Stimulated activated CD4-positive, alpha-beta T cell treated with anti-CD3 and anti-CD28 coated beads, Interleukin-4, amount 100 ng/mL, for 1 hour (primary cell): ENCODE results near the gene TPM1.

Experiments used
- DNase-seq: peaks from one replicate; pipeline ENCODE4 v3.0.0-alpha.2; 2020

Gene TPM1

DNA sequence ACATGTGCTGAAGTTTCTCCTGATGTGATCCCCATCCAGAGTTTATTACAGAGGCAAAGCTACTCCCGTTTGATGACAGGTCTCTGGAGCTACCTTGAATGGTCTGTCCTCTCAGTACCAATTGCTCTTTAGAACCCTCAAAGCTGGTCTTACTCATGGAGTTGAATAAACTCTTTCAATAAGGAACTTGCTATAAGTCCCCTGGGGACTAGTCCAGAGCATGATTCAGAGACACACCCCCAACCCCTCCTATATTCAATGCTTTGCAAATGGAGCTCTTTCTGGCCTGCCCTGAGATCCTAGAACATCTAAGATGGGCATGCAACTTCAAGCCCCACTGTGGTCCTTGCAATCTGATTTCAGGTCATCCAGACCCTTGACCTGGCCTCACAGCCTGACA is 23.9 kb upstream of the TPM1 start:
- no peak for DNase-seq

DNA sequence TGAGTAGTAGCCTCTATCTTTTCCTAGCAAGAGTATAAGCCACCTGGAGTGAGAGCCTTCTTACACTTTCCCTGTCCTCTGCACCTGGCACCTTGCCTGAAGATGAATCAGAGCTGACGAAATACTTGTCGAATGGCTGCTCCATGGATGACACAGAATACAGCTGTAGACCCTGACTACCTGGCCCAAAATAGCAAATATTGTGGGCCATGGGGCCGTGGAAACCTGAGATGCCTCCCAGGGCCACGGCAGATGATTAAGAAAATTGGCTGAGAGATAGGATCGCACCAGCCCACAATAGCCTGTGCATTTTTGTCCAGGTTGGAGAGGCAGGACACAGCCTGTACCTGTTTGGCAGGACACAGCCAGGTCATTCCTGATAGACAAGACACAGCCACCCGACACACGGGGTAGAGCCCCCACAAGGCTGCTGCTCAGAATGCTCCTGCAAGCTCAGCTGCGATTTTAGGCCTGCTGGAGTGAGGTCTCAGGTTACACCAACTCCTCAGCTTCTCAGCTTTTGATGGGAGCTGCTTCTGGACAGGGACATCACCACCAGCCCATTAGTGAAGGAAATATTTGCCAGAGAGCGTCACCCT is 22.9 kb upstream of the TPM1 start:
- no peak for DNase-seq

DNA sequence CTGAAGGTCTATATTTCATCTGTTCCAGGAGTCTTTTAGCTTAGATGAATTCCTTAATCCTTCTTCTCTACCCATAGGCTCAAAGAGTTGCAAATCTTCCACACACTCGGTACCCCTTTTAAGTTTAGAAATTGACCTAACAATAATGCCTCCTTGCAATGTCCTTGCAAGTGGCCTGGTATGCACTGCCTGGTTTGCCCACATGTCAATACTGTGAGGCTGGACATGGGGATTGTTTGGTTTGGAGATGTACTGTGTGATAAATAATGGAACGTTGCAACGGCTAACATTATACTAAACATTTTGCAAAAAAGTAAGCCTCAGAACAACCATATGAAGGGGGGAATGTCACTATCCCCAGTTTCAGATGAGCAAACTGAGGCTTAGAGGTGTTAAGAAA is 22.4 kb upstream of the TPM1 start:
- DNase-seq = no peak

DNA sequence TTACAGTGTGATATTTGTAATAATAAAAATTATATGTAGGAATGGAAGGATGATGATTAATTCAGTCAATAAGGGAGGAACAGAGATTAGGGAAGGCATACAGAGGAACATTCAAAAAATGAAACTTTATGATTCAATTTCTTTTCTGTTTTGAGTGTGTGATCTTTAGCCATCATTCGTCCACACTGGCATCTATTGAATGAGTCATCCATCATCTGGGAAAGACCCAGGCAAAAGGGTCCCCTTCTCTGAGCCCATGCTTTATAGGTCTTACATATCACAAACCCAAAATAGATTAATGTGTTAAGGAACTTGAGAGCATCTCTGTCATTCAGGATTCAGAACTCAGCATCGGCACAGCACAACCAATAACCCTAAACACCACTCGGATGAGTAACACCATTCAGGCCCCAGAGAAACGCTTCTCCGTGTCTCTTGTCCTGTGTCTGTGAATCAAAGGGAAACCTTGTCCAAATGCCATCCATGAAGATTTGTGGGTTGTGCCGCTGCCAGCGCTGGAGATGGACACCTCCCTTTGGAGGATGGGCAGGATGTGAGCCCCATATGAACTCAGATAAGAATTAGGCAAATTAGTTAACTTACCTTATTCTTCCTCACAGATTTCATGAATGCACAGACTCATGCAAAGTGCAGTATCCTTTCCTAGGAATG is 21.7 kb upstream of the TPM1 start:
- DNase-seq = no peak

DNA sequence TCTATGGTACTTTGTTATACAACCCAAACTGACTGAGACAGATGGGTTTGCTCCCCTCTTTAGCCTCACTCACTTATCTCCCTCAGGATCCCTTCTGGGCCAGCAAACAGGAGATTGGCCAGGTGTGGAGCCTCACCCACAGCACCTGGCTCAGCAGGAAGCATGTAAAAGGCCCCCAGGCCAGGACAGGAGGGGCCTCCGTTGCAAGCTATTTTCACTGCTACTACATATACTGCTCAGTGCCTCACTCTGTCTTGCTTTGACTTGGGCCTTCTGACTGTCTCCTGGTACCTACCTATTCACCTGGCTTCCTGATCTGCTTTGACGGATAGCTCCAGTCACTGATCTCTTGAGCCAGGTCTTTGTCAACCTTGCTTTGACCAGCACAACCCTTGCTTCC is 20.4 kb upstream of the TPM1 start:
- no peak for DNase-seq

DNA sequence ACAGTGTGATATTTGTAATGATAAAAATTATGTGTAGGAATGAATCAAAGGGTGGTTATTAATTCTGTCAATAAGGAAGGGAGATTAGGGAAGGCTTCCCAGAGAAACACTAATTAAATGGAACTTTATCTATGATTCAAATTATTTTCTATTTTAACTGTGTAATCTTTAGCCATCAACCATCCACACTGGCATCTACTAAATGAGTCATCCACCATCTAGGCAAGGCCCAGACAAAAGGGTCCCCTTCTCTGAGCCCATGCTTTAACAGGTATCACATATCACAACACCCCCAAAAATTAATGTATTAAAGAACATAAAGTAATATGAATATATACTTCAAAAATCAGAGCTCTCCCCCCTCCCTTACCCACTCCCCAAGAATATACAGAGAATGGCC is 19.9 kb upstream of the TPM1 start:
- no peak for DNase-seq

DNA sequence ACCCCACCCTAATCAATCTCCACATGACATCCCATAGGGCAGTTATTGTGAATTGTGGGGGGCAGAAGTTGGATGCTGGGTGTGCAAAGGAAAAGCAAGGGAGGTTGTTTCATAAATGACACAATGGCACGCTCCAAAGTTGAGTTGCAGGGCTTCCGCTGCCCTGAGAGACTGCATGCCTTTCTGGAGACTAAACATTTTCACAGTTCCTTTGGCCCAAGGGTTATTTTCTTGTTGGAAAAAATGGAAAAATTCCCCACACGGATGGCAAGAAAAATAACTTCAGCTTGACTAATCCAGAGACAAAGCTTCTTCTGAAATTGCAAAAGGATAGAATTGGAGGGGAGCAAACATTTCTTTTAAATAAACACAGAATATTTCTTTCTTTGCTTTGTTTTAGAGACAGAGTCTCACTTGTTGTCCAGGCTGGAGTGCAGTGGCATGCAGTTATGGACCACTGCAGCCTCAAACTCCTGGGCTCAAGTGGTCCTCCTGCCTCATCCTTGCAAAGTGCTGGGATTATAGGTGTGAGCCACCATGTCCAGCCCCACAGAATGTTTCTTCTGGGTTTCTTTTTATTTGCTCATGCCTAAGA is 19.1 kb upstream of the TPM1 start:
- DNase-seq = no peak

DNA sequence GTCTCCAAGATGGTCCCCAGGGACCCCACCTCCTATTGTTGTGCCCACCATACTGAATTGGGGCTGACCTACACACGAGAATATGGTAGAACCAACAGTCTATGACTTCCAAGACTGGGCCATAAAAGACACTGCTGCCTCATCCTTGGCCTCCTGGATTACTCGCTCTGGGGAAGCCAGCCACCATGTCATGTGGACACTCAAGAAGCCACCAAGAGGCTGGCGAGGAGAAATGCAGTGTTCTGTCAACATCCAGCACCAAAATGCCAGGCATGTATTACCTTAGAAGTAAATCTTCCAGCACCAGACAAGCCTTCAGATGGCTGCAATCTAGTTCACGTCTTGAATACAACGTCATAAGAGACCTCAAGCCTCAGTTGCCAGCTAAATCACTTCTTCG is 17.1 kb upstream of the TPM1 start:
- DNase-seq = no peak

DNA sequence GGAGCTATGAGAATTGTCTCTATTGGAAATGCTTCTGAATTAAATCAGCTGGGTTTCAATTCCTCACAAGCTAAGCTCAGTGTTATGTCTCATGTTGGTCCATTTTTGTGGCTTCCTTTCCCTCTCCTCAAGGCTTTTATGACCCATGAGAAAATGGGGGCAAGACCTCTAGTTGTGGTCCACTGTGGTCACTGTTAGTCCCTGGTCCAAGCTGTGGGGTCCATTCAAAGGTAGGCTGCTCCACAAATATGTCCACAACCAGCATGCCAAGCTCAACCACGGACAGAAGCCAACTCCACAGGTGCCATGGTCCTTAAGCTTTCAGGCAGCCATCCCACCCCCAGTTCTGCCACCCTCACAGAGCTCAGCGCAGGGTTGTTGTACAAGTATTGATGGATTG is 14.9 kb upstream of the TPM1 start:
- no peak for DNase-seq

DNA sequence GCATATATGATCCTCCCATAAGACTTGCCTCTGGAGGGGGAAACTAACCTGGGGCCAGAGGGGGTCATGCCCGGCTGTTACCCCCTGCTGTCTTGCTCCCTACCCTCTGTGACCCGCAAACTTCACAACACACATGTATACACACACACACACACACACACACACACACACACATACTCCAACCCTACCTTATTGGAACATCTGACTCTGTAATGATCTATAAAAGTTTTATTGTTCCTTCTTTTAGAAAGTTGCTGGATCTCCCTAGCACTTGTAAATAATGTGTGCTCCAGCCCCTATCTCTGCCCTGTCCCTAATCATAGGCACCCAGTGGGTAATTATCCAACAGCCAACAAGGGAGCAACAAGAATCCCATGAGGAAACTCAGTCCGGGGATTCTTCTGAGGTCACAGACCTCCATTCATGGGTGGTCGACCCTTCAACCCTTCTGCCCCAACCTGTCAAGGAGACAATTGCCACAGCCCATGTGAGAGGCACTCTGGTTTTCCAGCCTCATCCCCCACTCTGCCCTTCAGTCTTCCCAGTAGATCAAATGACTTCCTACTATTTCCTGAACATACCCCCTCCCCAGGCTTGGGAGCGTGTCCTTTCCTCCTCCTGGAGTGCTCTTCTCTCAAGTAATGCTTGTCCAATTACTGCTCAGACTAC is 14.0 kb upstream of the TPM1 start:
- DNase-seq = no peak

DNA sequence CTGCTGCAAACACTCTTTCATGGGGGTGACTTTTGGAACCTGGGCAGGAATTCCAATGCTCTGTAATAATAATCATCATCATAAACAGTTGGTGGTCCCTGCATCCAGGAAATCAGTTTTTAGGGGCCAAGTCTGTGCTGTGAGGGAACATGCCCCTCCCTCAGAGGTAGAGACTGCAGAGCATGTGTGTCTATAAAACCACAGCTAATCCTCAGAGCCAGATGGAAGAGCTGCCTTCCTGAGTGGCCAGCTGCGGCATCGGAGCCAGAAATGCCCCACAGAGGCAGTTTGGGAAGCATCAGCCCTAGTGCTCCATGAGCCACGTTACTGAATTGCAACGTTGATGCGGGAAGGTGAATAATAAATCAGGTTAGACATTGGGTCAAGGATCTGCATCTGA is 12.9 kb upstream of the TPM1 start:
- no peak for DNase-seq

DNA sequence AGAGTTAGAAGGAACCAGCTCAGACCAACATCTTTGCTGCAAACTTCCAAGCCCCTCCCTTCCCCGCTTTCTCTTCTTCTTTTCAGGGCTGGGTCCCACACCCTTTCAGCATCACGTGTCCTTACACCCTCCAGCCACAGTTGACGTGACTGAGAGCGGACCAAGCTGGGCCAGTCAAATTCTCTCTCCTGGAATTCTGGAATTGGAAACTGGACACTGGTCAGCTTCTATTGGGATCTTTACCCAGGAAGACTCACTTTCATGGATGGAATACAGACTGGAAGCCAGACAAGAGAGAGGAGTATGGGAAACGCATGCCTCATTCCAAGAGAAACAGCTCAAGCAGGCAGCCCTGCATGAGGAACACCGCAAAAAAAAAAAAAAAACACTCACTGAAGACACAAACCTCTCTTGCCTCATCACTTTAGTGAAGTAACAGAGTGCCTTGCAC is 12.4 kb upstream of the TPM1 start:
- DNase-seq = no peak

DNA sequence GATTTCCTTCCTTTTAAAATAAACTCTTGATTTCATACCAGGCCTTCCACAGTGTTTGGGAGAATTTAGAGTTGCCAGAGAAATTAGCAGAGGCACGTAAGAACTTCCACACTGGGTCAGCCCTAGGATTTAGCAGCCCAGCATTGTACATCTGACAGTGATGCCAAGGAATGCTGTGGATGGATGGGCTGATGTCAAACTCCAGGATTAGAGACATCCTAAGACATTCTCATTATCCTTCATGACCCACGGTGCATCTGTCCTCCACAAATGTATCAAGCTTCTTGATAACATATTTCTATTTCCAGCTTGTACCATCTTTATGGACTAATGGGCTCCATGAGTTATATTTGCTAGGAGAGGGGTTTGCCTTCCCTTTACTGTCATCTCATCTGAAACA is 8.0 kb upstream of the TPM1 start:
- no peak for DNase-seq

DNA sequence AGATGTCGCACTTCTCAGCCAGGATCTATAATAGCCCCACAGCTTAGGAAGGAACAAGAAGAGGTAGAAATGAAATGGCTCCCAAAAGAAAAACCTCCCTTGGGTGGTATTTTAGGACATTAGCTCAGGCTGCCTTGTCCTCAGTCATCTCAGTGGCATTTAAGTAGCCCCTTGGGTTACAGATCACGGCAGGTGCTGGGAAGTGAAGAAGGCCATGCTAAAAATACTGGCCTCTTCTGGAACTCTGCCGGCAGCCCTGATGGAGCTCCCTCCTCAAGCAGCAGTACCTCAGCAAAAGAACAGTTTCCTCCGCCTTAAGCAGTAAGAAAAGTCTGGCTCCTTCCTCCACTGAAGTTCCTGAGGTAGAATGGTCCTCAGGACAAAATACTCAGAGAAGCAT is 7.3 kb upstream of the TPM1 start:
- no peak for DNase-seq

DNA sequence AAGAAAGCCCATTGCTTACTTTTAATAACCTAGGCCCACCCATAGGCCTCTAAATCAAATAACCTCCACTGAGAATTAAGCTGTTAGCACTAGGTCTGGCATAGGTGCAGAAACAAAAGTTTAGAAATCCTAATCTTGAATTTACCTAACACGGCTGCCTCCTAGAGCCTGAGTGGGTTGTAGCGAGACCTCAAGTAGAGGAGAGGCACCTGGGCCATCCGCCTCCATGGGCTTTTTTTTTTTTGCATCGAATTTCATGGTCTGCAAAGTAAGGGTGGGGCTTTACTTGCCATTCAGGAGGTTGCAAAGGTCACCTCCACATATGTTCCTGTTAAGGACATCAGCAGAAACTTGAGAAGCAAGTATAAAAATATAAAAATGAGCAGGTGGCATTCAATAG is 6.6 kb upstream of the TPM1 start:
- no peak for DNase-seq

DNA sequence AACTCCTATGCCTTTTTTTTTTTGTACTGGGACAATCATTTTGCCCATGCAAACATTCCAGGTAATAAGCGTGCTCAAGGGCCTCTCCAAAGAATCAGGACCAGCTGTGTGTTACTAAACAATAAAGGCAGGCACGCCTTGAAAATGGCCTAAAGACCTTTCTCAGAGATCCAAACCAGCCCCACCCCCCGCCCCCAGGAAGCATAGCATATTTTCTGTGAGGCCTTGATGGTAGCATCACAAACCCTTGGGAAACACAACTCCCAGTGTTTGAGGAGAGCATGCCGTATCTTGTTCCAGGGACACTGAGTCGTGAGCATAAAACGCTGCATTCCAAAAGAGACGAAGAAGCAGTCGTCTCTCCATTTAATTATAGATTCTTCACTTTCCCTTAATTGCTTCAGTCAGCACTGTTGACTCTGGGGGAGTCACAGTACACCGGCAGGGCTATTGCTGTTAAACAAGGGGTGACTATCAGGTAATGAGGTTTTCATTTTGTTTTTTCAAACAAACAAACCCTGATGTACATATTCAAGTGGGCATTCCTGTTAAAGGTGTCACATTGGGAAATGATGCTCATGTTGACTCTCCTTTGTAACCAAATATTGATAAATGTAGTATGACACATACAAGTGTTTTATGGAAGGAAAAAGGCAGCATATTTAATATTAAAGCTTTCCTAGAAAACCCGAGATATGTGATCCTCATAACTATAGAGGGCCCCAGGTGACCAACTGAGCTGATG is 4.4 kb upstream of the TPM1 start:
- no peak for DNase-seq

DNA sequence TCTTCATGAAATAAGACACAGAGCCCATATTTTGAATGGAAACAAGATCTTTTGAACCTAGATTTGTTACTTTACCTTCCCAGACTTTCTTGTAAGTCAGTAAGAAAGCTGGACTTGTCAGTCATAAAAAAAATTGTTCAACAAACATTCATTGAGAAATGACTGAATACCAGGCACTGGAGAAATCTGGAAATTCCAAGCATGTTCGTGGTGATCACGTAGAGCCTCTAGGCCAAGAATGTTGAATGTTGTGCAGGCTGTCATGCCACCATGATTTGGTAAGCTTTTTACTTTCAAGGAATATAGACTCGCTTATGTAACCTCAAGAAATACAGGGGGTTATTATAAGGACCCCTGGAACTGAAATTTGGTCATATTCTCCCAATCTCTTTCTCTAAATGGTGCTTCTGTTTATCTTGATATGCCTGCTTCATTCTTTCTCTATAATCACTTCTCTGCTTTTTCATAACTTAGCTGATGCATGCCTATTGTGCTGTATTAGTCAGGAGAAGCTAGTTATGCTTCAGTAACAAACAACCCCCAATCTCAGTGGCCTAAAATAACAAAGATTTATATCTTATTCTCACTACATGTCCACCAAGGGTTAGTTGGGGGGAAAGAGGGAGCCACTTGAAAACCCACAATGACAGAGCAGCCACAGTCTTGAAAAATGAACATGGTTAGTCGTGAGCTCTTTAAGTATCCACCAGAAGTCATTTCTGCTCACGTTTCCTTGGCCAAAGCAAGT is 3.4 kb upstream of the TPM1 start:
- no peak for DNase-seq

DNA sequence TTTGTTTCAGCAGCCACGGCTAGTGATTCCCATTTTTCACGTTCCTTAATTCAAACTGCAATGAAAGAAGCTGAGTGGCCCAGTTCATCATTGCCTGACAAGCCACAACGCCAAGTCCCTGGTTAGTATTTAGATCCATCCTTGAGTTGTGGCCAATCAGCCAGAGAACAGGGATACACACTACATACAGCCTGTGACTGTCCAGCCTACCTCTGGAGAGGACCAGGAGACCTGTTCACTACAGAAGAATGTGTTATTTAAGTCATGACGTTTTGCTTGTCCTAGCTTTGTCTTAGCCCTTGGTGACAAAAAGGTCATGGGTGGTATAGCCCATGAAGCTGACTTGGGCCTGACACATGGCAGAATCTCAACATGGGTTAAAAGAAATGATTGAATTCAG is 2.7 kb upstream of the TPM1 start:
- no peak for DNase-seq

DNA sequence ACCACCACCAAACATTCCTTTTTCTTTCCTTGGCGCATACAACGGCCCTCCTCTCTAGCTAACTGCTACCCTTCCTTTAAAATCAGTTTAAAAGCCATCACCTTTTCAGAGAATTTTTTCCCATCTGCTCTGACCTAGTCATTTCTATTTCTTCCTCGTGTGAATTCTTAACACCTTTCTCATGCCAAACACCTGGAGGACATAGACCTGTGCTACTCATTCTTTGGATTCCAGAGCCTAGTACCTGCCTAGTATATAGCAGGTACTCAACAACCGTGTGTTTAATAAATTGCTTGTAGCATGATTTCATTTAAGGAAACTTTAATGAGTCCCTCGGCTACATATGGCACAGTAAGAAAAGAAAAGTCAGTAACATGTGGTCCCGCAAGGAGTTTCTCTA is 2.0 kb upstream of the TPM1 start:
- no peak for DNase-seq

DNA sequence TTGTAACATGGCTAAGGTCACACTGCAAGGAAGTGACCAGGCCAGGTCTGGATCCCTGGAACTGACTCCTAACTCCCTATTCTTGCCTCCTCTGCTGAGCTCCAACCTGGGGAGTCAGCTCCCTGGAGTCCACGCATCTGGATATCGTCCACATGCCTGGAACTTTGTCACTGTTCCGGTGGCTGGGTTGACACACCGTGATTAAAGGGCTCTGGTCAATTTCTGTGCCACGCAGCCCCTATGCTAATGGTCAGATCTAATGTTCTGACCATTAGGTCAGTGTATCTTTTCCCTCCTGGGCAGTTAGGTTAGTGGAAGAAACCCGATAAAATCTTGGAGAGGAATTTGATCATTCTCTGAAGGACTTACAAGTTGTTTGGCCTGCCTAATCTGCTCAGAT is 1.6 kb upstream of the TPM1 start:
- DNase-seq = no peak

DNA sequence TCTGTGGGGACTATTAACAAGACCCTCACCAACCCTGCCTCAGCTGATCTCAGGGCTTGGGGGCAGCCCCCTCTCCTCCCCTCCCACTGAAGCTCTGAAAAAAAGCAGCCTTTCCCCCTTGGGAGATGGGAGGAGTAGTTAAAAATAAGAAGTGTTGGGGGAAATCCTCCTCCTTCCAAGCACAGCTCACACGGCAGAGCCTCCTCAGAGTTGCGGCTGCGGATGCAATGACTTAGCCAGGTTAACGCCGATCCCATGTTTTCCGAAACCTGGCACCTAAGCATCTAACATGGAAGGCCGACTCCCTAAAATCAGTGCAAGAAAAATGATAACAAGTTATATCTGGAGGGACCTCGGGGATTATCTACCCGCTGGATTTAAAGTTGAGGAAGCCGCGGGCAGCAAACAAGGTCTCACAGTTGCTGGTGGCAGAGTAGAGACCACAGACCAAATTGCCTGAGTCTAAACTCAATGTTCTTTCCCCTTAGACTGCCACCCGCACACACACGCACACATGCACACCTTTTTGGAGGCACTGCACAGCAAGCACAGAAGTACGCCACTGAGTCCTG is 1.1 kb upstream of the TPM1 start:
- no peak for DNase-seq

DNA sequence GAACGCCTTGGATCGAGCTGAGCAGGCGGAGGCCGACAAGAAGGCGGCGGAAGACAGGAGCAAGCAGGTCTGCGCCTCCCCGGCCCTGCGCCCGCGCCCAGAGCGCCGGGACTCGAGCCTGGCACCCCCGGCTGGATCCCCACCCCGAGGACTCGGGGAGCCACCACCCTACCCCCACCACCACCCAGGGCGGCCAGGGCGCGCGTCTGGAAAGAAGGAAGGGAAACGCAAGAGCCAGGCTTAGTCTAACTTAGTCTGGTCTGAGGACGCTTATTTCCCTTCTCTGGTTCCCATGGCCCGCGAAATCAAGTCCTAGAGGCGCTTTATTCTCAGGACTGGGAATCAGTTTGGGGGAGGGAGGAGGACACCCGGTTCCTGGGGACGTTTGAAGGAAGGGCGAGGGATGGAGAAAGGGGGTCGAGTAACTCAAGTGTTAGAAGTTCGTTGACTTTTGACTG is 359 bp downstream of the TPM1 start:
- no peak for DNase-seq
